COLO668 (cell line): ENCODE results near the gene NDRG2.
A peak's percentile ranks its signal among the peaks of the same experiment; 100 is the strongest.
"Not testable (repeated sequence)": the region's sequence is repeated elsewhere in the genome, so short reads cannot be mapped to it uniquely, and the experiment has no call there.

ENCODE experiments used
- DNase-seq: peaks from one replicate; lab custom pipeline; 2025; ENCODE audit not compliant: unreplicated experiment; lab: John Stamatoyannopoulos, UW

Gene NDRG2

DNA sequence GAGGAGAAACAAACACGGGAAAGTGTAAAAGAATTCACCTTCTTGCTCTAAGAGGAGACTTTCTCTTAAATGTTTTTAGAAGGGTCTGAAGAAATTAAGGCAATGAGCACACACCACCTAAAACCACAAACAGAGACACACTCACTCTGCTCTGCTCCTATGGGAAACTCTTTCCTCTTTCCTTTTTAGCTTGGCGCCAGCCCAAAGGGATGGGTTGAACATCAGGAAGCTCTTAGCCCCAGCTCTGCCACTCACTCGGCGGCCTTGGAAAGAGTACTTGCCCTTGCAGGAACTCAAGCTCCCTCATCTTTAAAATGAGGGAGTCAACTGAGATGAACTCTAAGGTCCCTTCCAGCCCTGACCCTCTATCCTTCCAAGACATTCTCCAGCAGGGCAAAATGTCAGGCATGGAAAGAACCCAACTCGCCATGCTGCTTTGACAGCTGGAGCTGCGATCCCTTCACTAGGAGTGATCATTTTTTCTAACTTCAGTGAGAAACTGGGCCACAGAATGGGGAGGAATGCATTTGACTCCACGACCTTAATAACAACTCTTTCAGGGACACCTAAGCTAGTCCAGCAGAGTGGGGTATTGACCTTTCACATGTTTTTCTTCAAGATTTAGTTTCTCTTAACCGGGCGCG lies 31.8 kb upstream of the NDRG2 start:
- DNase-seq: no peak

DNA sequence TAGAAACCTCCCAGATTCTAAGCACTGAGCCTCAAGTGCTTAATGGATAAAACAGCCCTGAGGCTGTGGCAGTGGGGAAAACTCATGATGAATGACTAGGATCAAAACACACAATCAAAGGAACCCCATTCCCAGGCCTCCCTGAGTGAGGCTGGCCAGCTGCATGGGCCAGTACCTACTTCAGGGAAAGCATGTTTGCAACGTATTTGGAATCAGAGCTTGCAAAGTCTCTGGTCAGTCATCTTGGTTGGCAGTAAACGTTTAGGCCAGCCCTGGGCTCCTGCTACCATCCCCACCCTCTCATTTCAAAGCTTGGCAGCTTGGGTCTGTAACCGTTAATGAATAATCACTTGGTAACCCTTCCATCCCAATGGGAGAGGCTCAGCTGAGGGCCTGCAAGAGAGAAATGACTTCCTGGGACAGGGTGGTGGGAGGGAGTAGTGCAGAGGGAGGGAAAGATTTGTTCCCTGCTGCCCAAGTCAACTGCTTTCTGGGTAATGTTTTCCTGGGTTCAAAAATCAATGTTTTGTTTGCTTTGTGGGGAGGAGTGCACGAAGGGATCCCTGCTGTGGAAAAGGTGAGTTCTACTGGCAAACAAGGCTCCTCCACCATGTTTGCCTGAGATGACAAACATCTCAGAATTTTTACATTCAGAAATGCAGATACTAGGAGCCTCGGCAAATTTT lies 30.7 kb upstream of the NDRG2 start:
- DNase-seq: no peak

DNA sequence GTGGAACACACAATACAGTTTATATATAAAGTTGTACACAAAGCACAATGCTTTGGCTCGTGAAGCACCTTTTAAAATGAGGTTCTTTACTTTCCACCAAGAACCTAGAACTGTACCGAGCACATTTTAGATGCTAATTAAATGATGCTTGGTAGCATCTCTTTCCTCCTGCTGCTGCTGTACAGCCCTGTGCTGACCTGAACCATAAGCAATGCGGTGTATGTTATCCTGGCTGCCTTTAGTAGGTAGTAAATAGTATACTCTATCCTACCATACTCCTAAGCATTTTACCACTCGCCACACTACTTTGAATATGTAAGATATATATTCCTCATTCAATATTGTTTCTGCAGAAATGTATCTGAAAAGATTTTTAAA lies 29.9 kb upstream of the NDRG2 start:
- no peak for DNase-seq

DNA sequence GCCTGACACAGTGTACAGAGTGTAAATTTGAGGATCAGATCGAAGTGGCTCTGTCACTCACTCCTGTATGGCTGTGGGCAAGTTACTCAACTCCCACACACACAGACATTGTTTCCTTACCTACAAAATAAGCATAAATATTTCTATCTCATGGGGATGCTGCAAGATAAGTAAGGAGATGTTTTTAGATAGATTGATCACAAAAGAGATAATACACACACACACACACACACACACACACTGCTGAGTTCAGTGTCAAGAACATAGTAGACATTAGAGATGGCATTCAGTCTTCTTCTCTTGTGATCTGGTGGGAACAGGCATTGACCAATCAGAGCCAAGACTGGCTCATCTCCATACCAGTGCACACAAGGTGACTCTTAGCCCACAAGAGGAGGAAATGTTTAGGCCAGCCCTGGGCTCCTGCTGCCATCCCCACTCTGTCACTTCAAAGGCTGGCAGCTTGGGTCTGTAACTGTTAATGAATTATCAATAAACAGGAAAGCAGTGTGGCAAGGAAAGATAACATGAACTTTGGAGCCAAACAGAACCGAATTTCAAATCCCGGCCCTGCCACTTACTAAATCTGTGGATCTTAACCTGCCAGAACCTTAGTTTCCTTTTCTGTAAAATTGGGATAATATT lies 29.4 kb upstream of the NDRG2 start:
- DNase-seq: no peak

DNA sequence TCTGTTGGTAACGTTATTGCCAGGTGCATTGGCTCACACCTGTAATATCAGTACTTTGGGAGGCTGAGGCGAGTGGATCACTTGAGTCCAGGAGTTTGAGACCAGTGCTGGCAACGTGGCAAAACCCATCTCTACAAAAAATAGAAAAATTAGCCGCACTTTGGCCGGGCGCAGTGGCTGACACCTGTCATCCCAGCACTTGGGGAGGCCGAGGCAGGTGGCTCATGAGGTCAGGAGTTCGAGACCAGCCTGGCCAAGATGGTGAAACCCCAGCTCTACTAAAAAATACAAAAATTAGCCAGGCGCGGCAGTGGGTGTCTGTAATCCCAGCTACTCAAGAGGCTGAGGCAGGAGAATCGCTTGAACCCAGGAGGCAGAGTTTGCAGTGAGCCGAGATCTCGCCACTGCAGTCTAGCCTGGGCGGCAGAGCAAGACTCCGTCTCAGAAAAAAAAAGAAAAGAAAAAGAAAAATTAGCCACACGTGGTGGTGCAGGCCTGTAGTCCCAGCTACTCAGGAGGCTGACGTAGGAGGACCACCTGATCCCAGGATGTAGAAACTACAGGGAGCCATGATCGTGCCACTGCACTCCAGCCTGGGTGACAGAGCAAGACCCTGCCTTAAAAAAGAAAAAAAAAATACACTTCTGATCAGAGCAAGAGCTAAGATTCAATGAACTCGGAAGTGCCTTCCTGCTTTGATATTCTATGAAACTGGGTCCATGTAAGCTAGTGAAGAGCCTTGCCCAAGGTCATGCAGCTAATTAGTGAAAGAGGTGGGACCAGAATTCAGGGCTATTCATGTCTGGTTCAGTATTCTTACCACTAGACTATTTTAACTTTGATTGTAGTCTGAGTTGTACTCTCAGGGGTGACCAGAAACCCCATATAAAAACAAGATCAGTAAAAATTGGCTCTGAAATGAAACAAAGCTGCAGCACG lies 28.6 kb upstream of the NDRG2 start:
- DNase-seq: no peak

DNA sequence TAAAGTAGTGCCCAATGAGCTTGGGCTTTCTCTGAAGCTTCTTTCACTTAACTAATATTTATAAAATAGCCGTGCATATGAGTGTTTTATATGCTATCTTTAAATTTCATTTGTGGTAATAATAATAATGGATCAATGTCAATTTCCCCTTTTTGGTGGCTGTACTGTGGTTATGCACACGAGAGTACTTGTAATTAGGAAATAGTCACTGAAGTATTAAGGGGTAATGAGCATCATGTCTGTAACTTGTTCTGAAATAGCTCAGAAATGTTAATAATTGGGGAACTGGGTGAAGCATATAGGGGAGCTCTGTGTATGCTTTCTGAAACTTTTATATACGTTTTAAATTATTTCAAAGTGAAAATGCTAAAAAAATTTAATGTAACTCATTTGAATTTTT lies 25.7 kb upstream of the NDRG2 start:
- DNase-seq: no peak

DNA sequence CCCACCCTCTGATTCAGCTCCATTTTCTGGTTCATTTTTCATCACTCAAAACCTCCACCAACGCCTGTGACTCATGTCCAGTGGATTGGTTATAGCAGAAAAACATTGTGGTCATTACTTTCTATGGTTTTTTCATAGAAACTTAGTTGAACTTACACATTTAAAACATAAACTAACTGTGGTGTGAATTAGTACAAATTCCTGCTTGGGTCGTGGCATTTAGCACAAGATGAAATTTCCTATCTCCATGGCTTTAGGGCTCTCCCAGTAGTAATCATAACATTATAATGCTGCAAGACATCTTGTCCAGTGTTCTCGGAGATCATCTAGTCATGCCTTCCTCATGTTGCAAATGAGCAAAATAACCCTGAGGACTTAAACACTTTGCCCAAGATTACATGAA lies 24.4 kb upstream of the NDRG2 start:
- no peak for DNase-seq

DNA sequence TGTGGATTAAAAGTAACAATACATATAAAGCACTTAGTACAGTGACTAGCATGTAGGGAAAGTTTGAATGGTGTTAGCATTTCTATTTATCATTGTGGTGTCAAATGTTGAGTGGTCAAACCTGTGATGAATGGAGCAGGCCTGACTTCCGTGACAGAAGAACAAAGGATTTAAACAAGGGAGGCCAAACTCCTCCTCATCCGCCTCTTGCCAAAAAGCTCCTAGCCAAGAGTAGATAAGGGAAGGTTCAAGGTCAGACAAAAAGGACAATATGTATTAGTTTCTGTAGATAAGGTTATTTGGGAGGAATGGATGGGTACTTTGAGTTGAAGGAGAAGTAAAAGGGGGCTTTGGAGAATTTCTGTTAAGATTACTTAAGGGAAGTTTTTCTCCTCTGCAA lies 23.8 kb upstream of the NDRG2 start:
- DNase-seq: no peak

DNA sequence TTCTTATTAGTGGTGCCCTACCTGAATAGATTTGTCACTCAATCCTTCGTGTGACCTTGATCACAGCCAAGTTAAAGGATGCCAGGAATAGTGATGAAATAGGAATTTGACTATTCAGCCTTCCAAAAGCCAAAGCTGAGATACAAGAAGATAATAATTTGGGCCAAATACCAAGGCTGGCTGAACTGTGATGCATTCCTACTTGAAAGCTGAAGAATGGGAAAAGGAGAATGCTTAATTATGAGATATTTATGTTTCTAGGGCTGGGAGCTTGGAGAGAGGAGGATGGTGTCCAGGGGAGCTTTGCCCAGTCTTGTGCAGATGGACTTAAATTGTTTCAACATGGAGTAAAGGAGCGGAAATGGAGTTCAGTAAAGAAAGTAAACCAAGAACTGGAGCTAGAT lies 22.5 kb upstream of the NDRG2 start:
- DNase-seq: no peak

DNA sequence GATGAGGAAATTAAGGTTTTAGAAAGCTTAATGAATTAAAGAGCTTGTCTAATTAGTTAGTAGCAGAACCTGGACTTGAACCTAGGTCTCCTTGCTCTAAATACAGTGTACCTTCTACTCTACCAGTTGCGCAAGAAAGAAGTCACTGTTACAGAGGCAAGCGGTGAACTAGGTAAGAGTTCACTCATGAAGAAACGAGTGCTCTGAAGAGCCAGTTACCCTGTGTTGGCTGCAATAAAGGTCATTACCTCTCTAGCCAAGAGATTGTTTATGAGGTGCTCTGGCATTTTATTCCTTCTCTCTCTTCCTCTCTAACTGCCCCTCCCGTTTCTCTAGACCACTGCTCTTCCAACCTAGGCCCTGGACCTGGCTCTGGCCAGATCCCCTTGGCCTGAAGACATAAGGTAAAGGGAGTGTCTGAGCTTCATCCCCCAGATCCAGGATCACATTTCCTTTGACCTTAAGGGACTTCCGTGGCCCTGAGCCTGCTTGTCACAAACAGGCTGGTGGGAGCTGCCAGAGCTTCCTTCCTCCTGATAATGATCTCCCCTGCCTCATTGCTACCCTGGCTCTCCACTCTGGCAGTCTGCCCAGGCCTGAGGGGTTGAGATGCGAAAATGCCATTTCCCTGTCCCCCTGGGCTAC lies 19.2 kb upstream of the NDRG2 start:
- no peak for DNase-seq

DNA sequence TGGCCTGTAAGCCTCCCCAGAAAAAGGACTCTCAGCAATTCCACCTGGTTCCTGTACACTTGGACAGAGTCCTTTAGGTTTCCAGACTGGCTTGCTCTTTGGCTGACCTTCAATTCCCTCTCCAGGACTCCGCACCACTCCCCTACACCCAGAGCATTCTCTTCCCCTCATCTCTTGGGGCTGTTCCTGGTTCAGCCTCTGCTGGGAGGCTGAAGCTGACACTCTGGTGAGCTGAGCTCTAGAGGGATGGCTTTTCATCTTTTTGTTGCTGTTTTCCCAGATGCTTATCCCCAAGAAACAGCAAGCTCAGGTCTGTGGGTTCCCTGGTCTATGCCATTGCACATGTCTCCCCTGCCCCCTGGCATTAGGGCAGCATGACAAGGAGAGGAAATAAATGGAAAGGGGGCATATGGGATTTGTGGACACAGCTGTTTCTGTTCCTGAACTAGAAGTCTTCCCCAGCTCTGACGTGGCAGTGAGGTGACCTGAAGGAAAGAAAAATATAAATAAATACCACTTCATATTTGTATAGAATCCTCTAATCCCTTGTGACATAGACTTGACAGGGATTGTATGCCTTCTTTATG lies 18.6 kb upstream of the NDRG2 start:
- no peak for DNase-seq

DNA sequence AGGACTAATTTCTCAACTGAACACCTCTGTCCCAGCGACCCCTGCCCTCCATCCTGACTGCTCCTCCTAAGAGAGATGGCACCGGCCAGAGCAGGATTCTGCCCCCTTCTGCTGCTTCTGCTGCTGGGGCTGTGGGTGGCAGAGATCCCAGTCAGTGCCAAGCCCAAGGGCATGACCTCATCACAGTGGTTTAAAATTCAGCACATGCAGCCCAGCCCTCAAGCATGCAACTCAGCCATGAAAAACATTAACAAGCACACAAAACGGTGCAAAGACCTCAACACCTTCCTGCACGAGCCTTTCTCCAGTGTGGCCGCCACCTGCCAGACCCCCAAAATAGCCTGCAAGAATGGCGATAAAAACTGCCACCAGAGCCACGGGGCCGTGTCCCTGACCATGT lies 18.1 kb upstream of the NDRG2 start:
- DNase-seq: no peak

DNA sequence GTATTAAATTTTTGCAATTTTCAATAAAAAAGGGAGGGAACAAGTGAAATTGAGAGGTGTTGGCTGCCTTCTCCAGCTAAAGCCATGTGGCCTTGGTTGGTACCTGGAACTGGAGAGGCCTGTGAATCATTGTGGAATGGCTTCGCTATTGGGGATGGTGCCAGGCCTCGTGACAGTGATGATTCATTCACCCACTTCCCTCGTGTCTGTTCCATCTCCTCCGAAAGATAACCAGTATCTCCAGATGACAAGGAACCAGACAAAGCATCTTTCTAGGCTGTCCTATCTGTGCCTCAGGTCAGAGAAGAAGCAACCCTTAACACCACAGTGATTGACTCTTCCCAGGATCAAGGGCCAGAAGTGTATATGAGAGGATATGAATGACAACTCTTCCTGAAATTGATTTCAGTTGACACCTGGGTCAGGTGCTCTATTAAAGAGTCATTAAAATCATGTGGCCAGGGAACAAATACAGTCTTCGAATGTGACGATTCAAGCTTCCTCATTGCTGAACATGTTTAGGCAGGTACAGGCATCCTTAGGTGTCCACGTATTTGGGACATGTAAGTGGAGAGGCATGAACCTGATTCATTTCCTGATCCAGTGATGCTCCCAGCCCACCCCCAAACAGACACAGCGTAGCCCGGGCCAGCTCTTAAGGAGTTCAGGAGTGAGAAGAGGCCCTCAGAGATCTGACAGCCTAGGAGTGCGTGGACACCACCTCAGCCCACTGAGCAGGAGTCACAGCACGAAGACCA lies 17.0 kb upstream of the NDRG2 start, which contains the start of gene RNASE7:
Gene RNASE7, plus strand, starts transcription at position 687 of the 758 bp plus-strand sequence. CDS start 631 bp downstream, outside the sequence.
- DNase-seq: no peak

DNA sequence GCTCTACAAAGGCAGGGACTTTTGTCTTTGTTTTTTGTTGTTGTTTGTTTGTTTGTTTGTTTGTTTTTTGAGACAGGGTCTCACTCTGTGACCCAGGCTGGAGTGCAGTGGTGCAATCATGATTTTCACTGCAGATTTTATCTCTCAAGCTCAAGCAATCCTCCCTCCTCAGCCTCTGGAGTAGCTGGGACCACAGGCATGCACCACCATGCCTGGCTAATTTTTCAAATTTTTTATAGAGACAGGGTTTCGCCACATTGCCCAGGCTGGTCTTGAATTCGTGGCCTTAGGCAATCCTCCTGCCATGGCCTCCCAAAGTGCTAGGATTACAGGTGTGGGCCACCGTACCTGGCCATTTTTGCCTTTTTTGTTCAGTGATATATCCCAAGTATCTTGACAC lies 16.1 kb upstream of the NDRG2 start:
- DNase-seq: not testable (repeated sequence)

DNA sequence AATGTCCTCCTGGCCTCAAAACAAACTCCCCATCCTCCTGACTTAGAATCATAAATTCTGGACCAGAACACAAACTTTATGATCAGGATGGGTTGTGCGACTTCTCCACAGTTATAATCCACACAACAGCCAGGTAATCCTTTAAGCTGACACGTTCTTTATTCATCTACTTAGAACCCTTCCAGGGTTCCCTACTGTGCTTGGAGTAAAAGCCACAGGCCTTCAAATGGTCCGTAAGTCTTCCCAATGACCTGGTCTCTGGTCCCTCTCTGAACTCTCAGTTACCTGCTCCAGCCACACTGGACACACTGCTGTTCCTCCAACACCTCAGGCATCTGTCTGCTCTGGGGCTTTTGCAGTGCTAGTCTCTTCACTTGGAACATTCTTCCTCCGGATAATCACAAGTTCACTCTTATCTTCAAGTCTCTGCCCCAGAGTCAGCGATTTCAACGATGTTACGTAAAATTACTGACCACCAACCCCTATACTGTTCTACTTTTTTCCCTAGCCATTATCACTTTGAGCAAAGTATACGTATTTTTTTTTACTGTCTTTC lies 15.6 kb upstream of the NDRG2 start:
- DNase-seq: no peak

DNA sequence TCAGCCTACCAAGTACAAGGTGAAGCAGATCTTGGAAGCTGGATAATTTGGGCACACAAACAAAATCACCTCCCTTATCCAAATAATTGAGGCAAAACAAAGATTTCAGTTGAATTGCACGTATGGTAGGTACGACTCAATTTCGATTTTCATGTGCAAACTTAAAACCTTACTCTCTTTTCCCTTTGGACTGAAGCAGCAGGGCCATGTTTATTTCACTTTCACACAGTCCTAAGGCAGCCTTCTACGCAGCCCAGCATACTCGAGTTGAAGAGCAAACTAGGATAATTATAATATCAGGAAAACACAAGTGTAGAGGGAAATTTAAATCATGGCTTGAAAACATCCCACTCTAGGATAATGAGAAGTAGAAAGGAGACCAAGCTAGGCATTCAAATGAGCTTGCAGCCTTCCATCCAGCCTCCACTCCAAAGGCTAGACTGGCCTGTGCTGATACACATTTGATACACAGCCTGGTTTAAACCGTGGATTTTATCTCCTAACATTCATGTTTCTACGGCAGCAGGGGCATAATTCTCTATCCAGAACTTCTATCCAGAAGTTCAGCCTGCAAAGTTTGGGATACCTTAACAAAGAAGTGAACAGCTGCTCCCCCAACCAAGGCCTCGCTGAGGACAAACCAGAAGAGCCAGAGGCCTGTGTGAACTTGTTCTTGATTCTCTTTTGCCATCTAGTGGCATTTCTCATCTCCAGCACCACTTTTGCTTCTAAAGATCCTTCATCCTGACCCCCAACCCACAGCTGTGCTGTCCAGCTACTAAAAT lies 14.9 kb upstream of the NDRG2 start:
- DNase-seq: no peak

DNA sequence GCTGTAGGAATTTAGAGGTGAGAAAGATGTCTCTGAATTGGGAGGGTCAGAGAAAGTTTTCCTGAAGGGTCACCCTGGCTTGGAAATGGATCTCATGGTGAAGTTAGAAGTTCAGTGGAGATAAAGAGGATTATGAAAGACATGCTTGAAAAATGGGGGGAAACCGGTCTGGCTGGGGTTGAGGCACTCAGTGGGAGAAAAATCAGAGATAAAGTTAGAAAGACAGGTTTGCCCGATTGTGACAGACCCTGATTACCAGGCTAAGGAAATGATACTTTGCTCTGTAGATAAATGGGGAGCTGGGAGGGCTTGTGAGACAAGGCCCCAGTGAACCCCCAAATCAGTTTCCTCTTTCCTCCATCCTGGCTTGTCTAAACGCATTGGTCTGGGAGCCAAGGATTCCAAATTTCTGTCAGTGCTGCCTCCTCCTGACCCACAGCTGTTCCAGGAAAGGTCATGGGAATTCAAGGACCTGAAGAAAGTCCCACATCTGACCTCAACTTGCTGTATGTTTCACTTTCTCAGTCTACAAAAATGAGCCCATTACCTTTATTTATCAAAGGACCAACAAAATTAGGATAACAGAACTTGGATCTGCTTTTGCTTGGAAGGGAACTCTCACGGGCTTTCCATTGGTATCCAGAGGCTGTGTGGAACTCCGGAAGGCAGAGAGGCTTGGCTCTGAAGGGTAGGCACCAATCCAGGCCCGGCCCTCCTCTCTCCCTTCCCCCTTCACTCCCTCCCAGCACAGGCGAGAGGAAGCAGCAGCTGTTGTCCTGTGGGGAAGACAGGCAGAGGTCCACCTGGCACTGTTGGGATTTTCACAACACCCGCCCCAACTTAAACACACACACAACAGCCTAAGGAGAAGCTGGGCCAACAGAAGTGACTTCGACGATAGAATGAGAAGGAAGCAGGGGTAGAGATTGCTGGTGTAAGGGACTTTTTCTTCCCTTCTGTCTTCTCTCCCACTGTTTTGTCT lies 13.9 kb upstream of the NDRG2 start:
- DNase-seq: peak; percentile 9
